Measurements from ENCODE around the gene ZBTB22. TPM values are rescaled to one million over a fixed set of nuclear protein-coding genes. Genes with fewer than 3 reads are reported as not detected.
A peak's percentile ranks its signal among the peaks of the same experiment; 100 is the strongest.

ZBTB22 gene
- total RNA-seq, 1 donor from 2014 or later: 17.5 TPM

DNA sequence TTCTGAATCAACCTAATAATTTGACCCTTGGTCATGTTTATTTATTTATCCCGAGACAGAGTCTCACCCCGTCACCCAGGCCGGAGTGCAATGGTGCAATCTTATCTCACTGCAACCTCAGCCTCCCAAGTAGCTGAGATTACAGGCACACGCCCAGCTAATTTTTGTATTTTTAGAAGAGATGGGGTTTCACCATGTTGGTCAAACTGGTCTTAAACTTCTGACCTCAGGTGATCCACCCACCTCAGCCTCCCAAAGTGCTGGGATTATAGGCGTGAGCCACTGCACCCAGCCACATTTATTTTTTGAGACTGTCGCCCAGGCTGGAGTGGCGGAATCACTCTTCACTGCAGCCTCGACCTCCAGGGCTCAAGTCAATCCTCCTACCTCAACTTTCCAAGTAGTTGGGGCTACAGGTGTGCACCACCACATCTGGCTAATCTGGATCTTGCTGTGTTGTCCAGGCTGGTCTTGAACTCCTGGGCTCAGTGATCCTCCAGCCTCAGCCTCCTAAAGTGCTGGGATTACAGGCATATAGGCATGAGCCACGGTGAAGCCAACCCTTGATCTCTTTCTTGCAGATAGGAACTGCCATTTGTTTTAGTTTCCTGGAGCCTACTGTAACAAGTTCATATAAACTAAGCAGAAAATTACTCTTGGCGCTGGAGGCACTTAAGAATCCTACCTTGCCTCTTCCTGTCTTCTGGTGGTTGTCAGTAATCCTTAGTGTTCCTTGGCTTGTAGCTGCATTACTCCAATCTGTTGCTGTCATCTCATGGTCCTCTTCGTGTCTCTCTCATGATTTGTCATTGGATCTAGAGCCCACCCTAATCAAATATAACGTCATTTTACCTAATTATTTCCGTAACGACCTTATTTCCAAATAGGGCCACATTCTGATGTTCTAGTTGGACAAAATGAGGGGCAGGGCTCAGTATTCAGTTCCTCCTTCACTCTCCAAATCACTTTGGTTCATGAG, 43.3 kb downstream of the ZBTB22 start:
- Histone ChIP-seq H3K36me3 (ENCODE audit: control insufficient read depth, insufficient read depth, low read length) (peaks cover 3% of the 10 kb centered on the region), H3K27me3 (ENCODE audit: control insufficient read depth, insufficient read depth, low read length) (no peaks in the 10 kb centered on the region), H3K4me3 (ENCODE audit: low read depth, low read length) (peak overlapping the region; percentile 6)
- DNase-seq (ENCODE audit: low read depth): no peak
- TF ChIP-seq, protein P1, sequence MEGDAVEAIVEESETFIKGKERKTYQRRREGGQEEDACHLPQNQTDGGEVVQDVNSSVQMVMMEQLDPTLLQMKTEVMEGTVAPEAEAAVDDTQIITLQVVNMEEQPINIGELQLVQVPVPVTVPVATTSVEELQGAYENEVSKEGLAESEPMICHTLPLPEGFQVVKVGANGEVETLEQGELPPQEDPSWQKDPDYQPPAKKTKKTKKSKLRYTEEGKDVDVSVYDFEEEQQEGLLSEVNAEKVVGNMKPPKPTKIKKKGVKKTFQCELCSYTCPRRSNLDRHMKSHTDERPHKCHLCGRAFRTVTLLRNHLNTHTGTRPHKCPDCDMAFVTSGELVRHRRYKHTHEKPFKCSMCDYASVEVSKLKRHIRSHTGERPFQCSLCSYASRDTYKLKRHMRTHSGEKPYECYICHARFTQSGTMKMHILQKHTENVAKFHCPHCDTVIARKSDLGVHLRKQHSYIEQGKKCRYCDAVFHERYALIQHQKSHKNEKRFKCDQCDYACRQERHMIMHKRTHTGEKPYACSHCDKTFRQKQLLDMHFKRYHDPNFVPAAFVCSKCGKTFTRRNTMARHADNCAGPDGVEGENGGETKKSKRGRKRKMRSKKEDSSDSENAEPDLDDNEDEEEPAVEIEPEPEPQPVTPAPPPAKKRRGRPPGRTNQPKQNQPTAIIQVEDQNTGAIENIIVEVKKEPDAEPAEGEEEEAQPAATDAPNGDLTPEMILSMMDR (IDR thresholded peaks at IDR 0.05; ENCODE audit: insufficient read depth, low read length, poor library complexity, severe bottlenecking): no peak

DNA sequence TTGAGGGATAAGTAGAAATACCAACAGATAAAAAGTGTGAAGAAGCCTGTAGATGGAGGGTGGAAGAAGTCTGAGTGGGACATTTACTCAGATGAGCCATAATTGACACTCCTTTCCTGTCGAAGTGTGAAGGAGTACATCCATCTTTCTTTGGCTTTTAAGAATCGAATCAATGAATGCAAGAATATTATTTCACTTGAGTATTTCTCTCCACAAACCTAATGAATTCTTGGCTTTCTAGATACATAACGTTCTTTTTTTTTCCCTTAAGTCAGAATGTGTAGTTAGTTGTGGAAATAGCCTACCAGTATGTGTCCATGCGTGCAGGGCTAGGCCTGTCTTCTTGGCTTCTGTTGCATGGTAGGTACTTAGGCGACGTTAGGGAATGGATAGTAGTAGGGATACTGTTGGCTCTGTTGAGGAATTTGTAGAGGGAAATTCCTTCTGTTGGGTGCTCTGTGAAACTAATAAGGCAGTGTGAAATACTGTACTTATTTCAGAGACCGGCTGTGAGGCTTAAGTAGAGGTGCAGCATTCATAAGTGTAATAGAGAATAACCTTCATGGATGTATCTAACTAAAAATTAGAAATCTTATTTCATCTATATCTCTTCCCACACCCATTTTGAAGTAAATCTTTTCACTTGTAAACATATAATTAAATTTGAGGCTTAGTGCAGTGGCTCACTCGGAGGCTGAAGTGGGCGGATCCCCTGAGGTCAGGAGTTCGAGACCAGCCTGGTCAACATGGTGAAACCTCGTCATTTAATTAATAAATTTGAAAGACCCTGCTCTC, 44.2 kb downstream of the ZBTB22 start:
- Histone ChIP-seq H3K36me3 (ENCODE audit: control insufficient read depth, insufficient read depth, low read length) (peaks cover 3% of the 10 kb centered on the region), H3K4me3 (ENCODE audit: low read depth, low read length) (peak overlapping the region; percentile 69), H3K27me3 (ENCODE audit: control insufficient read depth, insufficient read depth, low read length) (no peaks in the 10 kb centered on the region)
- no peak for DNase-seq (ENCODE audit: low read depth)
- TF ChIP-seq, protein P1 (IDR thresholded peaks at IDR 0.05; ENCODE audit: insufficient read depth, low read length, poor library complexity, severe bottlenecking): no peak

DNA sequence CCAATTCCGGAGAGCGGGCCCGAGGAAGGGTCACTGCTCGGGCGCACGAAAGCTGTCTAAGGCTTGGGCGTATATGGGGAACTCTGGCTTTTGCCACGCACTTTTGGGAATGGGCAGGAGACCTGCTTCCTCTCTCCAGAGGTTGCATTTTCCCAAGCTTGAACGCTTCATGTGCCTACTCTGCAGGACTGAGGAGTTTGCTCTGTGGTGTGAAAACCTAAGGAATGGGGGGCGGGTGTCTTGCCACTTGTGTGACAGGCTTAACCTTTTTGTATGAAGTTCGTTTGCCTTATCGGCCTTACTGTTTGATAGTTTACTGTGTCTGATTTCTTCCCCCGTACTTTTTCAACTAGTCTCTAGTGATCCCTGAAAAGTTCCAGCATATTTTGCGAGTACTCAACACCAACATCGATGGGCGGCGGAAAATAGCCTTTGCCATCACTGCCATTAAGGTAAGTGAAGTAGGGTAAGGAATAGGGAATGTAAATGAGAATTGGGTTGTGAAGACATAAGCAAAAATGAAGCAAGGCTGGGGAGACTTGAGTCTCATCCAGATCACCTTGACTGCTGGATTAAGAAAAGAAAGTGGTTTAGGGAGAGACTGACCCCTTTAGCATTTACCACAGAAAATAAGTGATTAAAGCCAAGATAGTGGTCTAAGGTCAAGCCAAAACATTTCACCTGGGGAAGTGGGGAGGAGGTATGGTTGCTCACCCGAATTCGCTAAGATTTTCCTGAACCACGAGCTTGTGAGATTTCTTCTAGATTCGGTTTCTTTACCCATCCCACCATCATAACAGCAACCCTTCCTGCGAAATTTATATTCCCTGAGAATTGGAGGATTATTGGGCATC, 45.0 kb downstream of the ZBTB22 start:
- TF ChIP-seq, protein P1 (IDR thresholded peaks at IDR 0.05; ENCODE audit: insufficient read depth, low read length, poor library complexity, severe bottlenecking): no peak
- H3K36me3 ChIP-seq (ENCODE audit: control insufficient read depth, insufficient read depth, low read length): peaks cover 3% of the 10 kb centered on the region
- no peaks in the 10 kb centered on the region for H3K27me3 ChIP-seq (ENCODE audit: control insufficient read depth, insufficient read depth, low read length)
- no peak for DNase-seq (ENCODE audit: low read depth)
- peak overlapping the region; percentile 69 for H3K4me3 ChIP-seq (ENCODE audit: low read depth, low read length)

DNA sequence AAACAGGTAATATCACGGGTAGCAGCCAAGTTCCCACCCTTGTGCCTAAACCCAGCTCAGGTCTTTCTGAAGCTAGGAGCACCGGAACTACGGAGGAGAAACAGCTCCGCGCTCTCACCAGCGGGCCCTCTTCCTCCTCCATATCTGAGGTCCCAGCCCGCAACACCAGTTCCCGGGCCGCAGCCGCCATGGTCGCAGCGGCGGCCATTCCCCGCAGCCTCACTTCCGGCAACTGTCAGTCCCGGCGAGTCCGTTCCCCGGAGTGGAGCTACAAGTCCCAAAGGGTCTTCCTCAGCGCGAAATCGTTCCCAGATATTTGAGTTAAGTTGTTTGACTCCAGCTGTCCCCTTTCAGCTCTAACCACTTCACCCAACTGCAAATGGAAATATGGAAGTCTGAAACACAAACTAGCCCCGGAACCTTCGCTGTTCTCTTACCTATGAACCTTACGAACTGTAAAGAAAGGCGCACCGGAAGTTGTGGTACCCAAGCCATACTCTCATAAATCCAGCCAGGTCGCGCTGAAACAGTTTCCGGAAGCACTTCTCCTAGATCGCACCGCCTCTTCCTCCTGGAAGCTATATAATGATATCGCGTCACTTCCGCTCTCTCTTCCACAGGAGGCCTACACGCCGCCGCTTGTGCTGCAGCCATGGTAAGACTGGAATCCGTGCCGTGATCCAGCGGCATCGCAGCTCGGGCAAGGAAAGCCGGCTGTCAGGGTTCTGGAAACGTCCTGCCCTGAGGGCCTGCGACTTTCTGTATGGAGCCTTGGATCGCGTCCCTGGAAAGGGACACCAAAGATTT, 45.9 kb downstream of the ZBTB22 start, which contains the start of the genes RPS18 and VPS52:
Gene RPS18 (plus strand): TSS at position 608 of the 807 bp plus-strand sequence. CDS start 45 bp downstream, at position 653.
Gene VPS52 (minus strand): TSS at position 409 of the 807 bp plus-strand sequence. CDS start 201 bp downstream, at position 208.
- H3K36me3 ChIP-seq (ENCODE audit: control insufficient read depth, insufficient read depth, low read length): peaks cover 3% of the 10 kb centered on the region
- peak; percentile 96 for DNase-seq (ENCODE audit: low read depth)
- H3K4me3 ChIP-seq (ENCODE audit: low read depth, low read length): peak within 1 kb of the TSS; percentile 69
- TF ChIP-seq, protein P1 (IDR thresholded peaks at IDR 0.05; ENCODE audit: insufficient read depth, low read length, poor library complexity, severe bottlenecking): no peak
- no peaks in the 10 kb centered on the region for H3K27me3 ChIP-seq (ENCODE audit: control insufficient read depth, insufficient read depth, low read length)

DNA sequence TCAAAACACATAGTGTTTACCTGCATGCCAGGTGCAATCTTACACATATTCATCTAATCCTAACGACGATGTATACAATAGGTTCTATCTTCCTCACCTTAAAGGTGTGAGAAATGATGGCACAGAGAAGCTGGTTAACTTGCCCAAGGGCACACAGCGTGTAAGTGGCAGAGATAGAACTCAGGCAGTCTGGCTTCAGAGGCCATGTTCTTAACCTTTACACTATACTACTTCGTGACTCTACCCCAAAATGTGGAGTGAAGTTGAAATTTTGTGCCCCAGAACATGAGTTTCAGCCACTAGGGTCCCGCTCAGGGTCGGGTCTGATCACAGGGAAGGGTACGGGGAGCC, 46.5 kb downstream of the ZBTB22 start:
- DNase-seq (ENCODE audit: low read depth): no peak
- TF ChIP-seq, protein P1 (IDR thresholded peaks at IDR 0.05; ENCODE audit: insufficient read depth, low read length, poor library complexity, severe bottlenecking): no peak
- peaks cover 3% of the 10 kb centered on the region for H3K36me3 ChIP-seq (ENCODE audit: control insufficient read depth, insufficient read depth, low read length)
- peak overlapping the region; percentile 64 for H3K4me3 ChIP-seq (ENCODE audit: low read depth, low read length)
- H3K27me3 ChIP-seq (ENCODE audit: control insufficient read depth, insufficient read depth, low read length): no peaks in the 10 kb centered on the region
